ENCODE measurements around the gene COL13A1. TPM values are rescaled to one million over a fixed set of nuclear protein-coding genes. Genes with fewer than 3 reads are reported as not detected.

The COL13A1 gene
- total RNA-seq, 2 donors from 2014 or later = 0.48 to 1.3 TPM

- no peak for DNase-seq (ENCODE audit: low spot score)
- intact Hi-C loops (cut with DNase I) = no loop called here
Observed at GRCh38 chr10:69952821-69953221, 151.1 kb downstream of the COL13A1 start.

- DNase-seq (ENCODE audit: low spot score) = peak; percentile 63
- intact Hi-C loops (cut with DNase I) = no loop called here
Observed at GRCh38 chr10:69953851-69954250, 152.1 kb downstream of the COL13A1 start.

- DNase-seq (ENCODE audit: low spot score) = peak; percentile 37
- intact Hi-C loops (cut with DNase I) = no loop called here
Observed at GRCh38 chr10:69955211-69955805, 153.6 kb downstream of the COL13A1 start.

GRCh38 chr10:69955897-69956740 is 154.4 kb downstream of the COL13A1 start:
- peak; percentile 34 for DNase-seq (ENCODE audit: low spot score)
- intact Hi-C loops (cut with DNase I) = no loop called here

- intact Hi-C loops (cut with DNase I) = no loop called here
- peak; percentile 16 for DNase-seq (ENCODE audit: low spot score)
Observed at GRCh38 chr10:69956741-69957230, 155.1 kb downstream of the COL13A1 start.

- peak; percentile 1 for DNase-seq (ENCODE audit: low spot score)
- intact Hi-C loops (cut with DNase I) = no loop called here
Observed at GRCh38 chr10:69957241-69957885, 155.7 kb downstream of the COL13A1 start.

- intact Hi-C loops (cut with DNase I) = no loop called here
- DNase-seq (ENCODE audit: low spot score) = no peak
Observed at GRCh38 chr10:69957886-69958555, 156.3 kb downstream of the COL13A1 start.

GRCh38 chr10:69958556-69958902 is 156.8 kb downstream of the COL13A1 start:
- no peak for DNase-seq (ENCODE audit: low spot score)

GRCh38 chr10:69959911-69960310 is 158.2 kb downstream of the COL13A1 start:
- DNase-seq (ENCODE audit: low spot score) = no peak
- intact Hi-C loops (cut with DNase I) = no loop called here

More at GRCh38 chr10:69958556-69958902, 156.8 kb downstream of the COL13A1 start:
- intact Hi-C loops (cut with DNase I) = no loop called here

- intact Hi-C loops (cut with DNase I) = no loop called here
- no peak for DNase-seq (ENCODE audit: low spot score)
Observed at GRCh38 chr10:69960606-69960987, 158.9 kb downstream of the COL13A1 start.

- intact Hi-C loops (cut with DNase I) = no loop called here
- no peak for DNase-seq (ENCODE audit: low spot score)
Observed at GRCh38 chr10:69960988-69961880, 159.5 kb downstream of the COL13A1 start.

GRCh38 chr10:69961881-69962745 is 160.4 kb downstream of the COL13A1 start:
- DNase-seq (ENCODE audit: low spot score) = no peak
- intact Hi-C loops (cut with DNase I) = no loop called here

- no peak for DNase-seq (ENCODE audit: low spot score)
- intact Hi-C loops (cut with DNase I) = no loop called here
Observed at GRCh38 chr10:69962746-69963135, 161.0 kb downstream of the COL13A1 start.

- no peak for DNase-seq (ENCODE audit: low spot score)
- intact Hi-C loops (cut with DNase I) = no loop called here
Observed at GRCh38 chr10:69963178-69963834, 161.6 kb downstream of the COL13A1 start.

GRCh38 chr10:69963835-69964710 is 162.4 kb downstream of the COL13A1 start:
- intact Hi-C loops (cut with DNase I) = no loop called here
- no peak for DNase-seq (ENCODE audit: low spot score)

GRCh38 chr10:69965086-69965485 is 163.4 kb downstream of the COL13A1 start:
- intact Hi-C loops (cut with DNase I) = no loop called here
- DNase-seq (ENCODE audit: low spot score) = no peak
